GM12878 (cell line): ENCODE measurements around the gene CTNNAL1. TPM values are rescaled to one million over a fixed set of nuclear protein-coding genes. Genes with fewer than 3 reads are reported as not detected.

Source experiments
- ATAC-seq: fragments of 200-7000 bp; cut with Tn5 transposase; 3 replicates; pipeline ENCODE4 v1.9.1; 2020; ENCODE audit warnings: mild to moderate bottlenecking, moderate library complexity
- BruUV-seq: library from RNA; stranded (reverse); fragments of 400-500 nt; replicated peaks from 2 replicates; lab custom pipeline; 2021; lab: Mats Ljungman, UMichigan
- CTCF ChIA-PET: fragments of 300-600 bp; sonication (Branson Sonifier 250); formaldehyde crosslinking; extraction: SDS; loops from one replicate; lab custom pipeline; 2021; ENCODE audit warnings: inconsistent platforms; lab: Yijun Ruan, JAX
- POLR2A ChIA-PET: fragments of 350-600 bp; formaldehyde crosslinking; extraction: SDS; loops from one replicate; lab custom pipeline; 2021; ENCODE audit warnings: inconsistent platforms; lab: Charles Lee
- RAD21 ChIA-PET: fragments of 300-600 bp; sonication (Branson Sonifier 250); formaldehyde crosslinking; loops from one replicate; lab custom pipeline; 2023; ENCODE audit warnings: antibody characterized with exemption; ENCODE audit not compliant: unreplicated experiment; lab: Charles Lee
- SMC1A ChIA-PET: fragments of 300-600 bp; sonication (Branson Sonifier 250); formaldehyde crosslinking; loops from one replicate; lab custom pipeline; 2023; ENCODE audit not compliant: unreplicated experiment, uncharacterized antibody; lab: Charles Lee
- DNase-seq: peaks from one replicate; pipeline ENCODE4 v3.0.0-alpha.2; 2011; ENCODE audit warnings: low read depth, low spot score
- FAIRE-seq: peaks from 3 replicates; lab custom pipeline; 2011; peaks lifted over from hg19 to GRCh38; lab: Jason Lieb, UNC
- H2AFZ ChIP-seq: 2 replicates; pipeline ENCODE4 v1.6.0; 2011; ENCODE audit warnings: low read depth, low read length, control low read depth; ENCODE audit not compliant: control insufficient read depth
- H3K27ac ChIP-seq: 2 replicates; pipeline ENCODE4 v1.5.1; 2011; ENCODE audit warnings: control low read depth; ENCODE audit not compliant: control insufficient read depth, insufficient read depth
- H3K27me3 ChIP-seq, 2 experiments: replicated peaks in 1 of 2; 2 replicates each; pipeline versions ENCODE4 v1.6.0 to v1.6.1; 2011; ENCODE audit warnings: low read length in 1 of 2; ENCODE audit not compliant: control insufficient read depth in 2 of 2, insufficient read depth in 2 of 2
- H3K36me3 ChIP-seq, 2 experiments: 2 replicates each; pipeline ENCODE4 v1.5.1; 2011; ENCODE audit warnings: low read length in 1 of 2; ENCODE audit not compliant: control insufficient read depth in 2 of 2, insufficient read depth in 2 of 2
- H3K4me1 ChIP-seq: 2 replicates; pipeline ENCODE4 v1.6.1; 2011; ENCODE audit warnings: mild to moderate bottlenecking, low read length, moderate library complexity, mixed read lengths; ENCODE audit not compliant: control insufficient read depth, insufficient read depth
- H3K4me2 ChIP-seq: 2 replicates; pipeline ENCODE4 v1.6.0; 2011; ENCODE audit warnings: control low read depth; ENCODE audit not compliant: control insufficient read depth, insufficient read depth
- H3K4me3 ChIP-seq: fragments of 200-600 bp; sonication (generic); 2 replicates; pipeline ENCODE4 v1.5.1; 2016
- H3K79me2 ChIP-seq: 2 replicates; pipeline ENCODE4 v1.6.0; 2011; ENCODE audit warnings: low read length; ENCODE audit not compliant: control insufficient read depth, insufficient read depth
- H3K9ac ChIP-seq: 2 replicates; pipeline ENCODE4 v1.8.0; 2011; ENCODE audit warnings: low read length, control low read depth, mixed read lengths; ENCODE audit not compliant: control insufficient read depth, insufficient read depth
- H3K9me3 ChIP-seq: replicated peaks from 3 replicates; pipeline ENCODE4 v1.5.1; 2011; ENCODE audit warnings: mild to moderate bottlenecking, low read length; ENCODE audit not compliant: control insufficient read depth, insufficient read depth
- H4K20me1 ChIP-seq: 2 replicates; pipeline ENCODE4 v1.6.0; 2011; ENCODE audit not compliant: control insufficient read depth, insufficient read depth
- BHLHE40 ChIP-seq, 2 experiments: fragments of 450-650 bp in 1 of 2; IDR thresholded peaks; 2 replicates each; pipeline ENCODE4 v1.6.1; 2011 to 2017; ENCODE audit warnings: low read depth in 2 of 2, borderline replicate concordance in 1 of 2, improper control_type of control experiment in 1 of 2, low read length in 1 of 2, mild to moderate bottlenecking in 1 of 2
- BMI1 ChIP-seq: fragments of 450-650 bp; IDR thresholded peaks from 2 replicates; pipeline ENCODE4 v1.6.1; 2016; ENCODE audit warnings: mild to moderate bottlenecking, moderate library complexity, borderline replicate concordance
- CBX5 ChIP-seq: sonication (generic); IDR thresholded peaks from 2 replicates; pipeline ENCODE4 v1.6.1; 2016; ENCODE audit warnings: low read depth, moderate library complexity, mild to moderate bottlenecking, inconsistent platforms
- CREM ChIP-seq: IDR thresholded peaks from 2 replicates; pipeline ENCODE4 v1.6.1; 2014; ENCODE audit warnings: antibody characterized with exemption, low read depth
- EZH2 ChIP-seq: IDR thresholded peaks from 2 replicates; pipeline ENCODE4 v1.6.1; 2012; ENCODE audit warnings: low read depth, mild to moderate bottlenecking, control low read depth, inconsistent platforms, low read length, borderline replicate concordance; ENCODE audit not compliant: control insufficient read depth
- HDAC6 ChIP-seq: fragments of 200-600 bp; sonication (generic); IDR thresholded peaks from one replicate; pipeline ENCODE4 v1.8.0; 2017; ENCODE audit warnings: antibody characterized with exemption; ENCODE audit not compliant: unreplicated experiment
- MEF2B ChIP-seq: fragments of 450-650 bp; IDR thresholded peaks from 2 replicates; pipeline ENCODE4 v1.6.1; 2018; ENCODE audit warnings: mild to moderate bottlenecking, moderate library complexity; ENCODE audit not compliant: partially characterized antibody, poor library complexity, severe bottlenecking
- MYC ChIP-seq: IDR thresholded peaks from 2 replicates; pipeline ENCODE4 v1.6.1; 2011; ENCODE audit warnings: mild to moderate bottlenecking, low read length, moderate library complexity, inconsistent platforms; ENCODE audit not compliant: insufficient read depth, insufficient replicate concordance, insufficient read length, severe bottlenecking
- NBN ChIP-seq: fragments of 450-650 bp; IDR thresholded peaks from 2 replicates; pipeline ENCODE4 v1.6.1; 2016
- NFXL1 ChIP-seq: fragments of 450-650 bp; IDR thresholded peaks from 2 replicates; pipeline ENCODE4 v1.6.1; 2017; ENCODE audit warnings: antibody characterized with exemption, mild to moderate bottlenecking, borderline replicate concordance
- RCOR1 ChIP-seq: conservative IDR thresholded peaks from 2 replicates; pipeline ENCODE4 v1.6.1; 2012; ENCODE audit warnings: low read depth, low read length, improper control_type of control experiment
- SUPT20H ChIP-seq: IDR thresholded peaks from 2 replicates; pipeline ENCODE4 v1.6.1; 2011; ENCODE audit warnings: low read depth, mild to moderate bottlenecking, low read length, moderate library complexity, borderline replicate concordance; ENCODE audit not compliant: control insufficient read depth
- ZBTB11 ChIP-seq: fragments of 450-650 bp; formaldehyde crosslinking; IDR thresholded peaks from 2 replicates; pipeline ENCODE4 v1.5.0; 2022; ENCODE audit warnings: mild to moderate bottlenecking, missing genetic modification characterization
- WGBS: methylation state at CpG from one replicate; pipeline ENCODE4 v1.1.6; 2016; ENCODE audit warnings: low lambda C conversion rate; ENCODE audit not compliant: insufficient replicate concordance, insufficient coverage; ENCODE audit errors: missing lambda C conversion rate; 5-methylcytosine and 5-hydroxymethylcytosine counted together
- in situ Hi-C: fragments of 300-500 bp; cut with MboI; formaldehyde crosslinking; loops from 9 replicates; pipeline ENCODE4 v1.14.3; 2018; ENCODE audit warnings: mixed read lengths
- intact Hi-C: fragments of 100-400 bp; cut with micrococcal nuclease; formaldehyde crosslinking; loops from one replicate; pipeline ENCODE4 v1.14.2; 2022; ENCODE audit not compliant: unreplicated experiment
- polyA plus RNA-seq, 11 experiments: library from polyadenylated mRNA; depleted of rRNA in 4 of 11; unstranded in 6 of 11; stranded (reverse) in 5 of 11; fragments of >200 nt; fragmentation: Nextera tagmentation in 4 of 11; fragmentation: Illumina TruSeq in 1 of 11; extraction: Ambion mirVana in 4 of 11; extraction: Trizol in 1 of 11; gene quantifications; 1 replicate in 1 of 11; 2 replicates in 10 of 11; pipeline versions ENCODE4 v1.2.1 to v1.2.3, GENCODE V29; 2011 to 2016; ENCODE audit warnings: inconsistent platforms in 2 of 11, missing spikeins in 2 of 11, low read depth in 1 of 11
- total RNA-seq, 4 experiments: library from RNA; depleted of rRNA in 3 of 4; stranded (reverse); fragments of >200 nt in 3 of 4; fragmentation: Illumina TruSeq in 1 of 4; extraction: Trizol in 1 of 4; gene quantifications; 2 replicates each; pipeline versions ENCODE4 v1.2.1 to v1.2.3, GENCODE V29; 2013 to 2021
- TF ChIP-seq, protein P1 (sequence below): fragments of 150-350 bp; IDR thresholded peaks from 2 replicates; pipeline ENCODE4 v1.6.1; 2014; ENCODE audit warnings: mild to moderate bottlenecking, low read depth, low read length

Gene CTNNAL1
- total and polyA plus RNA-seq, 10 of the 15 experiments (the other 5 are each of a cell fraction or from before 2014, with no cell fraction given) = 16.3 to 82.5 (median 45.2) TPM

DNA sequence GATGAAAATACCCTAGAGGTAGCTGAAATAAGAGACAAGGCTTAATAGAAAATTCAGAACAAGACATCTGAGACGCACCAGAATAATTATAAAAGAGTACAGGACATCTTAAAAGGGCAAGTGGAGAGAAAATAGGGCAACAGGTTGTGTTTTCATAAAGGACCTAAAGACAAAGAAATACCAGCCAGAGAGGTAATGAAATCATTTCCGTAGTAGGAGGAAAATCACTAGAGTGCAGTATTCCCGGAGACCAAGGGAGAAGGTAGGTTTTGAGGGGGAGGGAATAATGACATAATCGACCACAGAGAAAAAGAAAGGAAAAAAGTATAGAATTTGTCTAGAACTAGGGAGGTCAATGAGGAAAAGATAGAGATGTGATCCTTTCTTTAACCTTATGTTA is 26.2 kb upstream of the CTNNAL1 start:
- no peak for ATAC-seq
- H3K4me2 ChIP-seq = no peak overlapping the region
- in situ Hi-C loops = no loop called here
- no peak for TF ChIP-seq RCOR1
- no peak for TF ChIP-seq SUPT20H
- no peak for TF ChIP-seq MEF2B
- TF ChIP-seq CREM = no peak
- no peak for TF ChIP-seq NFXL1
- TF ChIP-seq ZBTB11 (CRISPR knock-in tag) = no peak
- no peak for TF ChIP-seq CBX5
- TF ChIP-seq EZH2 = no peak
- no peak for TF ChIP-seq NBN
- TF ChIP-seq, protein P1, sequence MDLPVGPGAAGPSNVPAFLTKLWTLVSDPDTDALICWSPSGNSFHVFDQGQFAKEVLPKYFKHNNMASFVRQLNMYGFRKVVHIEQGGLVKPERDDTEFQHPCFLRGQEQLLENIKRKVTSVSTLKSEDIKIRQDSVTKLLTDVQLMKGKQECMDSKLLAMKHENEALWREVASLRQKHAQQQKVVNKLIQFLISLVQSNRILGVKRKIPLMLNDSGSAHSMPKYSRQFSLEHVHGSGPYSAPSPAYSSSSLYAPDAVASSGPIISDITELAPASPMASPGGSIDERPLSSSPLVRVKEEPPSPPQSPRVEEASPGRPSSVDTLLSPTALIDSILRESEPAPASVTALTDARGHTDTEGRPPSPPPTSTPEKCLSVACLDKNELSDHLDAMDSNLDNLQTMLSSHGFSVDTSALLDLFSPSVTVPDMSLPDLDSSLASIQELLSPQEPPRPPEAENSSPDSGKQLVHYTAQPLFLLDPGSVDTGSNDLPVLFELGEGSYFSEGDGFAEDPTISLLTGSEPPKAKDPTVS = no peak
- no peak for TF ChIP-seq MYC
- no peak for TF ChIP-seq HDAC6
- TF ChIP-seq BHLHE40 (IDR thresholded peaks at IDR 0.05; ENCODE audit: borderline replicate concordance in 1 of 2, low read depth in 2 of 2, low read length in 1 of 2) = no peak
- TF ChIP-seq BMI1 = no peak
- TF ChIP-seq, all 136 proteins: peak for 0
- H3K9me3 ChIP-seq = no peaks in the 10 kb centered on the region
- no TSS peak for BruUV-seq
- H3K27ac ChIP-seq = no peak overlapping the region
- H2AFZ ChIP-seq = no peak overlapping the region
- H3K36me3 ChIP-seq = peaks cover 2 to 3% of the 10 kb centered on the region in 2 experiments; a peak in 3 of 4 replicates
- no peak for DNase-seq
- ChIA-PET CTCF (interaction anchor here (0.6 kb wide), 1 partner anchor 16 kb away, joined by 3 read pairs; no protein-coding TSS in a partner anchor), SMC1A (no interaction called here), RAD21 (no interaction called here), POLR2A (no interaction called here)
- FAIRE-seq = no peak
- intact Hi-C loops = no loop called here
- H4K20me1 ChIP-seq = no peaks in the 10 kb centered on the region
- no peak overlapping the region for H3K4me3 ChIP-seq
- no peak overlapping the region for H3K9ac ChIP-seq
- WGBS = 98% methylated on average over 4 of the region's 4 CpGs
- H3K27me3 ChIP-seq = no peaks in the 10 kb centered on the region
- no peaks in the 10 kb centered on the region for H3K79me2 ChIP-seq
- no peaks in the 10 kb centered on the region for H3K4me1 ChIP-seq
